ENCODE results near the gene MAFG.
A peak's percentile ranks its signal among the peaks of the same experiment; 100 is the strongest.

Gene MAFG

GRCh38 chr17:81902653-81903414 lies 24.7 kb downstream of the MAFG start:
- Histone ChIP-seq H3K9me3 (replicated peaks; ENCODE audit: insufficient read depth, low read length) (no peaks in the 10 kb centered on the region), H3K4me3 (ENCODE audit: low read length) (no peak overlapping the region), H4K20me1 (ENCODE audit: insufficient read depth, low read length) (no peaks in the 10 kb centered on the region), H3K4me2 (ENCODE audit: low read depth, low read length) (peak overlapping the region; percentile 24; the same call in 1 of the 2 replicates), H3K9me2 (replicated peaks; ENCODE audit: insufficient read depth, low read length) (no peaks in the 10 kb centered on the region), H3K27me3 (replicated peaks; ENCODE audit: insufficient read depth, low read length) (no peaks in the 10 kb centered on the region; the same call in 1 of the 2 replicates), H3K9ac (ENCODE audit: low read length) (no peak overlapping the region), H2AFZ (ENCODE audit: low read length) (no peak overlapping the region), H3F3A (ENCODE audit: insufficient read depth, low read length) (no peaks in the 10 kb centered on the region), H3K4me1 (ENCODE audit: low read length) (no peaks in the 10 kb centered on the region), H3K79me2 (ENCODE audit: low read length) (no peaks in the 10 kb centered on the region), H3K27ac (ENCODE audit: low read length) (no peak overlapping the region), H3K36me3 (replicated peaks; ENCODE audit: insufficient read depth, low read length) (no peaks in the 10 kb centered on the region)
- TF ChIP-seq EZH2phosphoT487 (IDR thresholded peaks at IDR 0.05; ENCODE audit: low read length) (no peak), CTCF (IDR thresholded peaks at IDR 0.05; ENCODE audit: low read length) (no peak), EZH2 (optimal IDR thresholded peaks at IDR 0.05; ENCODE audit: low read depth, low read length) (no peak)
- no peak for DNase-seq

DNA sequence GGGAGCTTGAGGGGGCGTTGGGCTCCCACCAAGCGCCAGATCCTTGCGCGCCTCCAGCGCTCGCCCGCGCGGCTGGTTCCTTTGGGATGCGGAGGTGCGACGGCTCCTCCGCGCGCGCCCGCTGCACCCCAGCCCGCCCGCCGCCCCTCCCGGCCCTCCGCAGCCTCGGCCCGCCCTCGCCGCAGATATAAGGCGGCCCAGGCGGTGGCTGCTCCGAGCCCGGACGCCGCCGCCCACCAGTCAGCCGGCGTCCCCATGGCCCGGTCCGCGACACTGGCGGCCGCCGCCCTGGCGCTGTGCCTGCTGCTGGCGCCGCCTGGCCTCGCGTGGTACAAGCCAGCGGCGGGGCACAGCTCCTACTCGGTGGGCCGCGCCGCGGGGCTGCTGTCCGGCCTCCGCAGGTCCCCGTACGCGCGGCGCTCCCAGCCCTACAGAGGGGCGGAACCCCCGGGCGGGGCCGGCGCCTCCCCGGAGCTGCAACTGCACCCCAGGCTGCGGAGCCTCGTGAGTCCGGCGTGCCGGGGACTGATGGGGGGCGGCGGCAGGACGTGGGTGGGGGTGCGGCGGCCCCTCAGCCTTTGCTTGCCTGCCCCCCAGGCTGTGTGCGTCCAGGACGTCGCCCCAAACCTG lies 25.4 kb downstream of the MAFG start, which contains the start of gene NPB:
TSS of gene NPB (plus strand) at position 216 of the 630 bp plus-strand sequence. CDS start at position 256, 40 bp downstream.
- Histone ChIP-seq H3F3A (ENCODE audit: insufficient read depth, low read length) (no peaks in the 10 kb centered on the region), H2AFZ (ENCODE audit: low read length) (no peak within 1 kb of the TSS), H3K4me2 (ENCODE audit: low read depth, low read length) (peak within 1 kb of the TSS; percentile 24; the same call in 1 of the 2 replicates), H3K9me3 (replicated peaks; ENCODE audit: insufficient read depth, low read length) (no peaks in the 10 kb centered on the region), H3K9me2 (replicated peaks; ENCODE audit: insufficient read depth, low read length) (no peaks in the 10 kb centered on the region), H3K36me3 (replicated peaks; ENCODE audit: insufficient read depth, low read length) (no peaks in the 10 kb centered on the region), H3K27me3 (replicated peaks; ENCODE audit: insufficient read depth, low read length) (no peaks in the 10 kb centered on the region; the same call in 1 of the 2 replicates), H3K4me1 (ENCODE audit: low read length) (no peaks in the 10 kb centered on the region), H4K20me1 (ENCODE audit: insufficient read depth, low read length) (no peaks in the 10 kb centered on the region), H3K9ac (ENCODE audit: low read length) (no peak within 1 kb of the TSS), H3K79me2 (ENCODE audit: low read length) (no peaks in the 10 kb centered on the region), H3K27ac (ENCODE audit: low read length) (no peak within 1 kb of the TSS), H3K4me3 (ENCODE audit: low read length) (no peak within 1 kb of the TSS)
- no peak for DNase-seq
- no peak for TF ChIP-seq CTCF (IDR thresholded peaks at IDR 0.05; ENCODE audit: low read length)
- TF ChIP-seq EZH2phosphoT487 (IDR thresholded peaks at IDR 0.05; ENCODE audit: low read length): no peak
- TF ChIP-seq EZH2 (optimal IDR thresholded peaks at IDR 0.05; ENCODE audit: low read depth, low read length): no peak

GRCh38 chr17:81901167-81902022 lies 26.1 kb downstream of the MAFG start:
- Histone ChIP-seq H3K4me3 (ENCODE audit: low read length) (no peak overlapping the region), H4K20me1 (ENCODE audit: insufficient read depth, low read length) (no peaks in the 10 kb centered on the region), H3K27ac (ENCODE audit: low read length) (no peak overlapping the region), H3K4me1 (ENCODE audit: low read length) (no peaks in the 10 kb centered on the region), H3K4me2 (ENCODE audit: low read depth, low read length) (no peak overlapping the region), H2AFZ (ENCODE audit: low read length) (no peak overlapping the region), H3K36me3 (replicated peaks; ENCODE audit: insufficient read depth, low read length) (no peaks in the 10 kb centered on the region), H3K9me3 (replicated peaks; ENCODE audit: insufficient read depth, low read length) (no peaks in the 10 kb centered on the region), H3K27me3 (replicated peaks; ENCODE audit: insufficient read depth, low read length) (no peaks in the 10 kb centered on the region; the same call in 1 of the 2 replicates), H3F3A (ENCODE audit: insufficient read depth, low read length) (no peaks in the 10 kb centered on the region), H3K9ac (ENCODE audit: low read length) (no peak overlapping the region), H3K79me2 (ENCODE audit: low read length) (no peaks in the 10 kb centered on the region), H3K9me2 (replicated peaks; ENCODE audit: insufficient read depth, low read length) (no peaks in the 10 kb centered on the region)
- DNase-seq: no peak
- no peak for TF ChIP-seq EZH2 (optimal IDR thresholded peaks at IDR 0.05; ENCODE audit: low read depth, low read length)

All from MM.1S (cell line).